MM.1S (cell line): ENCODE measurements around the gene ID1.

Experiments used
- DNase-seq: peaks from one replicate; pipeline ENCODE4 v3.0.0-alpha.2; 2015
- H2AFZ ChIP-seq: fragments of 300-600 bp; sonication (generic); 2 replicates; pipeline ENCODE4 v1.6.0; 2016; ENCODE audit warnings: antibody characterized with exemption, low read length
- H3F3A ChIP-seq: fragments of 300-600 bp; sonication (generic); 2 replicates; pipeline ENCODE4 v1.6.1; 2016; ENCODE audit warnings: mild to moderate bottlenecking, antibody characterized with exemption, low read length, moderate library complexity, mixed read lengths; ENCODE audit not compliant: insufficient read depth
- H3K27ac ChIP-seq: fragments of 300-600 bp; sonication (generic); 2 replicates; pipeline ENCODE4 v1.5.1; 2016; ENCODE audit warnings: mild to moderate bottlenecking, low read length
- H3K27me3 ChIP-seq: fragments of 300-600 bp; sonication (generic); replicated peaks from 2 replicates; pipeline ENCODE4 v1.6.0; 2016; ENCODE audit warnings: low read length; ENCODE audit not compliant: insufficient read depth
- H3K36me3 ChIP-seq: fragments of 300-600 bp; sonication (generic); replicated peaks from 2 replicates; pipeline ENCODE4 v1.6.1; 2016; ENCODE audit warnings: mild to moderate bottlenecking, low read length, mixed read lengths; ENCODE audit not compliant: insufficient read depth
- H3K4me1 ChIP-seq: fragments of 300-600 bp; sonication (generic); 2 replicates; pipeline ENCODE4 v1.6.1; 2016; ENCODE audit warnings: low read length, mixed read lengths
- H3K4me2 ChIP-seq: fragments of 300-600 bp; sonication (generic); 2 replicates; pipeline ENCODE4 v1.6.0; 2016; ENCODE audit warnings: low read depth, low read length
- H3K4me3 ChIP-seq: fragments of 300-600 bp; sonication (generic); 2 replicates; pipeline ENCODE4 v1.5.1; 2016; ENCODE audit warnings: low read length, mixed read lengths
- H3K79me2 ChIP-seq: fragments of 300-600 bp; sonication (generic); 2 replicates; pipeline ENCODE4 v1.6.1; 2016; ENCODE audit warnings: mixed run types, low read length, mixed read lengths
- H3K9ac ChIP-seq: fragments of 300-600 bp; sonication (generic); 2 replicates; pipeline ENCODE4 v1.6.1; 2016; ENCODE audit warnings: low read length, mixed read lengths
- H3K9me2 ChIP-seq: fragments of 300-600 bp; sonication (generic); replicated peaks from 2 replicates; pipeline ENCODE4 v1.6.1; 2016; ENCODE audit warnings: mild to moderate bottlenecking, low read length, mixed read lengths; ENCODE audit not compliant: insufficient read depth
- H3K9me3 ChIP-seq: fragments of 300-600 bp; sonication (generic); replicated peaks from 2 replicates; pipeline ENCODE4 v1.6.1; 2016; ENCODE audit warnings: mild to moderate bottlenecking, low read length, mixed read lengths; ENCODE audit not compliant: insufficient read depth
- H4K20me1 ChIP-seq: fragments of 300-600 bp; sonication (generic); 2 replicates; pipeline ENCODE4 v1.6.1; 2016; ENCODE audit warnings: mild to moderate bottlenecking, low read length, moderate library complexity, mixed read lengths; ENCODE audit not compliant: insufficient read depth
- CTCF ChIP-seq: fragments of 300-600 bp; sonication (generic); IDR thresholded peaks from 2 replicates; pipeline ENCODE4 v1.5.1; 2016; ENCODE audit warnings: antibody characterized with exemption, low read length, mixed read lengths
- EZH2 ChIP-seq: fragments of 300-600 bp; sonication (generic); optimal IDR thresholded peaks from 2 replicates; pipeline ENCODE3; 2017; ENCODE audit warnings: low read depth, mild to moderate bottlenecking, antibody characterized with exemption, low read length, mixed read lengths
- EZH2phosphoT487 ChIP-seq: fragments of 300-600 bp; sonication (generic); IDR thresholded peaks from 2 replicates; pipeline ENCODE4 v1.6.1; 2018; ENCODE audit warnings: antibody characterized with exemption, low read length

The ID1 gene

GRCh38 chr20:31605031-31605901 lies at the start of gene ID1:
TSS of gene ID1 (plus strand) at chr20:31605289. CDS start at chr20:31605388, 99 bp downstream.
- Histone ChIP-seq H3K9me2 (no peaks in the 10 kb centered on the region), H3K27ac (no peak within 1 kb of the TSS), H3K4me2 (peak within 1 kb of the TSS; percentile 96), H3K27me3 (peaks cover 12% of the 10 kb centered on the region), H3K4me1 (no peaks in the 10 kb centered on the region; the same call in 1 of the 2 replicates), H3K79me2 (no peaks in the 10 kb centered on the region), H2AFZ (peak within 1 kb of the TSS; percentile 77), H3F3A (0 out of 2 replicates have a peak, but pooled peaks cover 2% of the 10 kb centered on the region), H3K4me3 (peak within 1 kb of the TSS; percentile 77), H3K9me3 (no peaks in the 10 kb centered on the region), H4K20me1 (no peaks in the 10 kb centered on the region), H3K36me3 (no peaks in the 10 kb centered on the region), H3K9ac (peak within 1 kb of the TSS; percentile 39)
- no peak for TF ChIP-seq CTCF
- TF ChIP-seq EZH2phosphoT487, result no peak
- no peak for TF ChIP-seq EZH2
- peak; percentile 91 for DNase-seq

GRCh38 chr20:31559704-31560093 lies 45.4 kb upstream of the ID1 start:
- Histone ChIP-seq H3F3A (peaks cover 52% of the 10 kb centered on the region), H3K27me3 (no peaks in the 10 kb centered on the region), H4K20me1 (no peaks in the 10 kb centered on the region), H3K9me2 (no peaks in the 10 kb centered on the region), H3K79me2 (peaks cover 4% of the 10 kb centered on the region; the same call in 1 of the 2 replicates), H3K36me3 (0 out of 2 replicates have a peak, but pooled peaks cover 7% of the 10 kb centered on the region), H3K9ac (no peak overlapping the region), H3K4me2 (no peak overlapping the region), H3K27ac (peak overlapping the region; percentile 55), H3K9me3 (no peaks in the 10 kb centered on the region), H3K4me1 (peaks cover 44% of the 10 kb centered on the region), H2AFZ (no peak overlapping the region), H3K4me3 (no peak overlapping the region)
- no peak for TF ChIP-seq EZH2phosphoT487
- no peak for TF ChIP-seq CTCF
- no peak for TF ChIP-seq EZH2
- peak; percentile 30 for DNase-seq

GRCh38 chr20:31560094-31560745 lies 44.9 kb upstream of the ID1 start:
- Histone ChIP-seq H3K4me3 (no peak overlapping the region), H3K9me3 (no peaks in the 10 kb centered on the region), H2AFZ (no peak overlapping the region), H3F3A (peaks cover 52% of the 10 kb centered on the region), H3K27me3 (no peaks in the 10 kb centered on the region), H4K20me1 (no peaks in the 10 kb centered on the region), H3K9me2 (no peaks in the 10 kb centered on the region), H3K79me2 (peaks cover 4% of the 10 kb centered on the region; the same call in 1 of the 2 replicates), H3K27ac (peak overlapping the region; percentile 55; the same call in 1 of the 2 replicates), H3K36me3 (0 out of 2 replicates have a peak, but pooled peaks cover 7% of the 10 kb centered on the region), H3K9ac (peak overlapping the region; percentile 3; the same call in 1 of the 2 replicates), H3K4me1 (peaks cover 44% of the 10 kb centered on the region), H3K4me2 (no peak overlapping the region)
- DNase-seq, result peak; percentile 73
- no peak for TF ChIP-seq EZH2phosphoT487
- TF ChIP-seq EZH2, result no peak
- TF ChIP-seq CTCF, result peak; percentile 91
